Loucy (cell line): ENCODE results near the gene ARMC9.

Experiments
- H2AFZ ChIP-seq: fragments of 200-600 bp; sonication (generic); 2 replicates; pipeline ENCODE4 v1.6.0; 2016; ENCODE audit warnings: antibody characterized with exemption, mild to moderate bottlenecking, low read length, moderate library complexity
- H3F3A ChIP-seq: fragments of 200-600 bp; 2 replicates; pipeline ENCODE4 v1.6.0; 2016; ENCODE audit warnings: antibody characterized with exemption, low read depth, mild to moderate bottlenecking
- H3K27me3 ChIP-seq: fragments of 200-600 bp; sonication (generic); 2 replicates; pipeline ENCODE4 v1.6.1; 2014; ENCODE audit warnings: low read length, mild to moderate bottlenecking; ENCODE audit not compliant: insufficient read depth, poor library complexity, severe bottlenecking
- H3K36me3 ChIP-seq: fragments of 200-600 bp; sonication (generic); 2 replicates; pipeline ENCODE4 v1.6.1; 2016; ENCODE audit warnings: low read length; ENCODE audit not compliant: insufficient read depth
- H3K4me1 ChIP-seq: fragments of 200-600 bp; sonication (generic); 2 replicates; pipeline ENCODE4 v1.5.1; 2014; ENCODE audit warnings: low read length, mild to moderate bottlenecking; ENCODE audit not compliant: insufficient read depth, poor library complexity, severe bottlenecking
- H3K4me2 ChIP-seq: fragments of 200-600 bp; sonication (generic); 2 replicates; pipeline ENCODE4 v1.6.0; 2014; ENCODE audit warnings: antibody characterized with exemption, low read length, low read depth, mild to moderate bottlenecking; ENCODE audit not compliant: poor library complexity, severe bottlenecking
- H3K4me3 ChIP-seq: fragments of 200-600 bp; sonication (generic); 2 replicates; pipeline ENCODE4 v1.5.1; 2014; ENCODE audit warnings: low read length, mild to moderate bottlenecking, mixed read lengths; ENCODE audit not compliant: poor library complexity, severe bottlenecking
- H3K79me2 ChIP-seq: fragments of 200-600 bp; sonication (generic); 2 replicates; pipeline ENCODE4 v1.6.1; 2014; ENCODE audit warnings: low read length; ENCODE audit not compliant: insufficient read depth
- H3K9ac ChIP-seq: fragments of 200-600 bp; sonication (generic); 2 replicates; pipeline ENCODE4 v1.6.0; 2014; ENCODE audit warnings: mild to moderate bottlenecking, low read depth, low read length, moderate library complexity; ENCODE audit not compliant: poor library complexity, severe bottlenecking
- H3K9me2 ChIP-seq: fragments of 200-600 bp; sonication (generic); replicated peaks from 2 replicates; pipeline ENCODE4 v1.6.1; 2016; ENCODE audit warnings: low read depth, low read length, mixed read lengths
- H3K9me3 ChIP-seq: fragments of 200-600 bp; sonication (generic); 2 replicates; pipeline ENCODE4 v1.6.1; 2014; ENCODE audit warnings: mild to moderate bottlenecking, antibody characterized with exemption, low read length, low read depth; ENCODE audit not compliant: insufficient read depth
- H4K20me1 ChIP-seq: fragments of 200-600 bp; sonication (generic); 2 replicates; pipeline ENCODE4 v1.6.0; 2014; ENCODE audit warnings: antibody characterized with exemption, low read length, mild to moderate bottlenecking; ENCODE audit not compliant: insufficient read depth, poor library complexity, severe bottlenecking
- EZH2phosphoT487 ChIP-seq: fragments of 200-600 bp; IDR thresholded peaks from 2 replicates; pipeline ENCODE4 v1.6.1; 2018; ENCODE audit warnings: antibody characterized with exemption, mild to moderate bottlenecking, moderate library complexity, borderline replicate concordance
- TF ChIP-seq, protein P1 (sequence below): fragments of 200-600 bp; sonication (generic); conservative IDR thresholded peaks from 2 replicates; pipeline ENCODE4 v1.5.1; 2014; ENCODE audit warnings: mild to moderate bottlenecking, antibody characterized with exemption, low read length

ARMC9 gene

GRCh38 chr2:231321556-231322334 lies 123.3 kb downstream of the ARMC9 start:
- Histone ChIP-seq H3K9me3 (peaks cover 5% of the 10 kb centered on the region), H3K9me2 (no peaks in the 10 kb centered on the region), H4K20me1 (no peaks in the 10 kb centered on the region), H3K27me3 (no peaks in the 10 kb centered on the region), H3K4me3 (no peak overlapping the region), H3K36me3 (no peaks in the 10 kb centered on the region), H3K4me1 (peaks cover 11% of the 10 kb centered on the region), H3K79me2 (no peaks in the 10 kb centered on the region), H3K9ac (no peak overlapping the region), H2AFZ (no peak overlapping the region), H3F3A (no peaks in the 10 kb centered on the region), H3K4me2 (no peak overlapping the region)
- TF ChIP-seq, protein P1, sequence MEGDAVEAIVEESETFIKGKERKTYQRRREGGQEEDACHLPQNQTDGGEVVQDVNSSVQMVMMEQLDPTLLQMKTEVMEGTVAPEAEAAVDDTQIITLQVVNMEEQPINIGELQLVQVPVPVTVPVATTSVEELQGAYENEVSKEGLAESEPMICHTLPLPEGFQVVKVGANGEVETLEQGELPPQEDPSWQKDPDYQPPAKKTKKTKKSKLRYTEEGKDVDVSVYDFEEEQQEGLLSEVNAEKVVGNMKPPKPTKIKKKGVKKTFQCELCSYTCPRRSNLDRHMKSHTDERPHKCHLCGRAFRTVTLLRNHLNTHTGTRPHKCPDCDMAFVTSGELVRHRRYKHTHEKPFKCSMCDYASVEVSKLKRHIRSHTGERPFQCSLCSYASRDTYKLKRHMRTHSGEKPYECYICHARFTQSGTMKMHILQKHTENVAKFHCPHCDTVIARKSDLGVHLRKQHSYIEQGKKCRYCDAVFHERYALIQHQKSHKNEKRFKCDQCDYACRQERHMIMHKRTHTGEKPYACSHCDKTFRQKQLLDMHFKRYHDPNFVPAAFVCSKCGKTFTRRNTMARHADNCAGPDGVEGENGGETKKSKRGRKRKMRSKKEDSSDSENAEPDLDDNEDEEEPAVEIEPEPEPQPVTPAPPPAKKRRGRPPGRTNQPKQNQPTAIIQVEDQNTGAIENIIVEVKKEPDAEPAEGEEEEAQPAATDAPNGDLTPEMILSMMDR: no peak
- TF ChIP-seq EZH2phosphoT487: no peak

- TF ChIP-seq, protein P1: no peak
- TF ChIP-seq EZH2phosphoT487: no peak
- H3K27me3 ChIP-seq: no peaks in the 10 kb centered on the region
- no peak overlapping the region for H3K9ac ChIP-seq
- H3K36me3 ChIP-seq: no peaks in the 10 kb centered on the region
- no peaks in the 10 kb centered on the region for H3F3A ChIP-seq
- H3K4me3 ChIP-seq: no peak overlapping the region
- no peak overlapping the region for H2AFZ ChIP-seq
- no peaks in the 10 kb centered on the region for H3K9me2 ChIP-seq
- peaks cover 11% of the 10 kb centered on the region for H3K4me1 ChIP-seq
- H3K4me2 ChIP-seq: no peak overlapping the region
- no peaks in the 10 kb centered on the region for H3K79me2 ChIP-seq
- no peaks in the 10 kb centered on the region for H3K9me3 ChIP-seq
- no peaks in the 10 kb centered on the region for H4K20me1 ChIP-seq
Observed at GRCh38 chr2:231323316-231323715, 124.9 kb downstream of the ARMC9 start.

- H3K36me3 ChIP-seq: no peaks in the 10 kb centered on the region
- H3K27me3 ChIP-seq: no peaks in the 10 kb centered on the region
- H2AFZ ChIP-seq: no peak overlapping the region
- no peaks in the 10 kb centered on the region for H3K9me3 ChIP-seq
- H3K9me2 ChIP-seq: no peaks in the 10 kb centered on the region
- no peaks in the 10 kb centered on the region for H3K79me2 ChIP-seq
- no peak overlapping the region for H3K9ac ChIP-seq
- H3K4me3 ChIP-seq: no peak overlapping the region
- no peaks in the 10 kb centered on the region for H3F3A ChIP-seq
- no peaks in the 10 kb centered on the region for H3K4me1 ChIP-seq
- H4K20me1 ChIP-seq: no peaks in the 10 kb centered on the region
- H3K4me2 ChIP-seq: no peak overlapping the region
- TF ChIP-seq, protein P1: no peak
- TF ChIP-seq EZH2phosphoT487: no peak
Observed at GRCh38 chr2:231325826-231326225, 127.4 kb downstream of the ARMC9 start.
